Heart right ventricle (tissue), 16 donors: ENCODE data around the gene PLEKHG4B. TPM values are rescaled to one million over a fixed set of nuclear protein-coding genes. Genes with fewer than 3 reads are reported as not detected.
"Not testable (repeated sequence)": the region's sequence is repeated elsewhere in the genome, so short reads cannot be mapped to it uniquely, and the experiment has no call there.

Experiments
- ATAC-seq, 8 donors: fragments of 200-7000 bp; cut with Tn5 transposase; one replicate each; pipeline ENCODE4 v1.9.1; 2020; ENCODE audit warnings: mild to moderate bottlenecking in 8 of 8, moderate library complexity in 8 of 8, moderate number of reproducible peaks in 1 of 8
- DNase-seq, 2 donors: peaks; one replicate each; pipeline ENCODE4 v3.0.0-alpha.2; 2020
- H3K27ac ChIP-seq, 10 donors: fragments of 200-600 bp; sonication (generic) in 2 of 10; one replicate each; pipeline versions ENCODE4 v1.5.0 to v1.8.0; 2020 to 2022; ENCODE audit warnings: mild to moderate bottlenecking in 3 of 10
- H3K27me3 ChIP-seq, 7 donors: fragments of 200-600 bp; one replicate each; pipeline ENCODE4 v1.8.0; 2021 to 2022; ENCODE audit warnings: mild to moderate bottlenecking in 2 of 7
- H3K36me3 ChIP-seq, 9 donors: fragments of 200-600 bp; sonication (generic) in 1 of 9; one replicate each; pipeline versions ENCODE4 v1.5.0 to v1.8.0; 2020 to 2022; ENCODE audit warnings: mild to moderate bottlenecking in 2 of 9
- H3K4me1 ChIP-seq, 9 donors: fragments of 200-600 bp; sonication (generic) in 1 of 9; one replicate each; pipeline versions ENCODE4 v1.5.0 to v1.8.0; 2020 to 2022; ENCODE audit warnings: mild to moderate bottlenecking in 4 of 9
- H3K4me3 ChIP-seq, 10 donors: fragments of 200-600 bp; sonication (generic) in 2 of 10; one replicate each; pipeline versions ENCODE4 v1.5.0 to v1.8.0; 2020 to 2022; ENCODE audit warnings: mild to moderate bottlenecking in 7 of 10, moderate library complexity in 2 of 10
- H3K9me3 ChIP-seq, 11 donors: fragments of 200-600 bp in 10 of 11; sonication (generic) in 2 of 11; one replicate each; pipeline versions ENCODE4 v1.5.0 to v1.8.0; 2013 to 2022; ENCODE audit warnings: mild to moderate bottlenecking in 2 of 11, control low read depth in 1 of 11, moderate library complexity in 1 of 11
- CTCF ChIP-seq, 9 donors: fragments of 200-600 bp; sonication (generic) in 2 of 9; IDR thresholded peaks; one replicate each; pipeline versions ENCODE4 v1.5.0 to v1.8.0; 2021 to 2022; ENCODE audit warnings: antibody characterized with exemption in 9 of 9, mild to moderate bottlenecking in 5 of 9, moderate library complexity in 1 of 9
- WGBS, 2 donors: extraction: QIAGEN DNeasy Blood & Tissue Kit; methylation state at CpG; one replicate each; pipeline ENCODE4 v1.1.7; 2013; ENCODE audit warnings: inconsistent platforms in 1 of 2; 5-methylcytosine and 5-hydroxymethylcytosine counted together
- intact Hi-C, 10 donors: fragments of 100-400 bp; cut with DNase I; formaldehyde crosslinking; loops; one replicate each; pipeline versions ENCODE4 v1.11.1 to v1.14.2; 2022
- polyA plus RNA-seq, 2 donors: library from polyadenylated mRNA; stranded (reverse); fragments of 200-250 nt; gene quantifications; one replicate each; pipeline ENCODE4 v1.2.3, GENCODE V29; 2013
- total RNA-seq, 10 donors: library from RNA; stranded (reverse); fragmentation: NEBNext Ultra II Directional in 3 of 10; extraction: Animal tissue kit (Norgen Biotek cat#: 25700) in 3 of 10; gene quantifications; one replicate each; pipeline versions ENCODE4 v1.2.1 to v1.2.4, GENCODE V29; 2021 to 2023
- donor health status: Arrhythmogenic right ventricular cardiomyopathy.
- donor health status: ischemic (EF 13 %, LVEDD 7.1; RV severe dilation, severe dysfunction).
- donor health status: healthy with polysubstance abuse.
- donor health status: DM: no; HTN: yes; CAD: no.
- donor health status: DM: no; HTN: no; CAD: no.
- donor health status: ischemic (EF 25% LVEDD 6.9; RV normal size, moderate dysfunction).
- donor health status: ischemic (EF 25% LVEDD 5.7; RV mildly dilated, moderate dysfunction).
- donor health status: healthy.
- donor health status: DM: yes; HTN: yes; CAD: no.
- donor health status: Ischemic cardiomyopathy.
- donor health status: ischemic (EF 35%, LVEDD 5.7; RV mildly dilated, moderate dysfunction).
- donor health status: nonischemic (EF 11% LVEDD 7.7; RV severe dilation, severe dysfunction).
- donor health status: DM: yes; HTN: yes; CAD: no.
- donor health status: PGD.
- donor health status: ischemic (EF 29% LVEDD 5.4; RV normal size, mild dysfunction).
- donor health status: nonischemic (EF 23%, LVEDD 6.1; RV moderate dilation, normal function).

PLEKHG4B gene
- total and polyA plus RNA-seq, 12 donors: under 0.01 to 0.14 (median 0.05) TPM; not detected in 8

- WGBS, 2 donors: 17 to 20% methylated on average over 20 of the region's 20 CpGs
- no peaks in the 10 kb centered on the region for H3K36me3 ChIP-seq
- H3K9me3 ChIP-seq: peaks cover 0 to 6% (median 0%) of the 10 kb centered on the region in 11 donors
- H3K27ac ChIP-seq: no peak overlapping the region
- DNase-seq: no peak
- H3K4me1 ChIP-seq: peaks cover 4 to 17% (median 8%) of the 10 kb centered on the region in 9 donors
- peaks cover 8 to 65% (median 52%) of the 10 kb centered on the region in 7 donors for H3K27me3 ChIP-seq
- H3K4me3 ChIP-seq: peak overlapping the region; percentile 14 to 60 (median 52)
- TF ChIP-seq CTCF (IDR thresholded peaks at IDR 0.05): no peak
- ATAC-seq: no peak
- intact Hi-C loops: no loop called here
Observed at GRCh38 chr5:54175-54730, 37.7 kb upstream of the PLEKHG4B start.

- H3K27me3 ChIP-seq: peaks cover 8 to 65% (median 52%) of the 10 kb centered on the region in 7 donors
- ATAC-seq: no peak
- DNase-seq: no peak
- no peak for TF ChIP-seq CTCF (IDR thresholded peaks at IDR 0.05)
- 86 to 90% methylated on average over 28 of the region's 28 CpGs for WGBS, 2 donors
- peaks cover 0 to 6% (median 0%) of the 10 kb centered on the region in 11 donors for H3K9me3 ChIP-seq
- no peak overlapping the region for H3K4me3 ChIP-seq
- no peak overlapping the region for H3K27ac ChIP-seq
- no peaks in the 10 kb centered on the region for H3K36me3 ChIP-seq
- peaks cover 4 to 17% (median 8%) of the 10 kb centered on the region in 9 donors for H3K4me1 ChIP-seq
- intact Hi-C loops: no loop called here
Observed at GRCh38 chr5:54876-55569, 36.9 kb upstream of the PLEKHG4B start.

- peaks cover 4 to 17% (median 8%) of the 10 kb centered on the region in 9 donors for H3K4me1 ChIP-seq
- TF ChIP-seq CTCF (IDR thresholded peaks at IDR 0.05): no peak
- H3K27me3 ChIP-seq: peaks cover 8 to 53% (median 49%) of the 10 kb centered on the region in 7 donors
- WGBS, 2 donors: 66 to 70% methylated on average over 9 of the region's 9 CpGs
- DNase-seq: no peak
- H3K27ac ChIP-seq: no peak overlapping the region
- H3K4me3 ChIP-seq: no peak overlapping the region
- intact Hi-C loops: no loop called here
- H3K9me3 ChIP-seq: peaks cover 0 to 6% (median 0%) of the 10 kb centered on the region in 11 donors
- ATAC-seq: no peak
- no peaks in the 10 kb centered on the region for H3K36me3 ChIP-seq
Observed at GRCh38 chr5:56561-57290, 35.2 kb upstream of the PLEKHG4B start.

DNA sequence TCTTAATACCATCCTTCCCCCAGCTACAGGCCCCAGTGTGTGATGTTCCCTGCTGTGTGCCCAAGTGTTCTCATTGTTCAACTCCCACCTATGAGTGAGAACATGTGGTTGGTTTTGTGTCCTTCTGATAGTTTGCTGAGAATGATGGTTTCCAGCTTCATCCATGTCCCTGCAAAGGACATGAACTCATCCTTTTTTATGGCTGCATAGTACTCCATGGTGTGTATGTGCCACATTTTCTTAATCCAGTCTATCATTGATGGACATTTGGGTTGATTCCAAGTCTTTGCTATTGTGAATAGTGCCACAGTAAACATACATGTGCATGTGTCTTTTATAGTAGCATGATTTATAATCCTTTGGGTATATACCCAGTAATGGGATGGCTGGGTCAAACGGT, 31.7 kb upstream of the PLEKHG4B start:
- H3K36me3 ChIP-seq, H3K4me1 ChIP-seq, intact Hi-C loops, H3K4me3 ChIP-seq, H3K27ac ChIP-seq, H3K9me3 ChIP-seq, DNase-seq, ATAC-seq: not testable (repeated sequence)
- WGBS, 2 donors: 68 to 77% methylated on average over 1 of the region's 1 CpG
- H3K27me3 ChIP-seq: peaks cover 0 to 22% (median 16%) of the 10 kb centered on the region in 7 donors
